BLaER1 treated with 17β-estradiol and CSF1 and Interleukin-3, amounts not matched to agents 10 nM and 100 nM (cell line): Measurements from ENCODE around the gene ALDH8A1.
"Not testable (repeated sequence)": the region's sequence is repeated elsewhere in the genome, so short reads cannot be mapped to it uniquely, and the experiment has no call there.

Experiments
- H3K27ac ChIP-seq, 11 experiments: shearing (Covaris generic); formaldehyde crosslinking; 2 replicates each; pipeline ENCODE4 v1.8.1; 2022
- H3K27me3 ChIP-seq, 11 experiments: shearing (Covaris generic); formaldehyde crosslinking; 2 replicates each; pipeline ENCODE4 v1.8.1; 2022
- H3K36me3 ChIP-seq, 11 experiments: shearing (Covaris generic); formaldehyde crosslinking; 2 replicates each; pipeline ENCODE4 v1.8.1; 2022
- H3K4me1 ChIP-seq, 10 experiments: shearing (Covaris generic); formaldehyde crosslinking; 2 replicates each; pipeline ENCODE4 v1.8.1; 2022
- H3K4me2 ChIP-seq, 11 experiments: shearing (Covaris generic); formaldehyde crosslinking; 2 replicates each; pipeline ENCODE4 v1.8.1; 2022
- H3K4me3 ChIP-seq, 10 experiments: shearing (Covaris generic); formaldehyde crosslinking; 2 replicates each; pipeline ENCODE4 v1.8.1; 2022
- H3K9ac ChIP-seq, 11 experiments: shearing (Covaris generic); formaldehyde crosslinking; 2 replicates each; pipeline ENCODE4 v1.8.1; 2022
- H3K9me3 ChIP-seq, 11 experiments: shearing (Covaris generic); formaldehyde crosslinking; replicated peaks in 1 of 11; 2 replicates each; pipeline ENCODE4 v1.8.1; 2022
- H4K20me1 ChIP-seq, 11 experiments: shearing (Covaris generic); formaldehyde crosslinking; 2 replicates each; pipeline ENCODE4 v1.8.1; 2022
- Cebpa-rat ChIP-seq, 11 experiments: shearing (Covaris generic); IDR thresholded peaks; 2 replicates each; pipeline ENCODE4 v1.8.1; 2022

Gene ALDH8A1

DNA sequence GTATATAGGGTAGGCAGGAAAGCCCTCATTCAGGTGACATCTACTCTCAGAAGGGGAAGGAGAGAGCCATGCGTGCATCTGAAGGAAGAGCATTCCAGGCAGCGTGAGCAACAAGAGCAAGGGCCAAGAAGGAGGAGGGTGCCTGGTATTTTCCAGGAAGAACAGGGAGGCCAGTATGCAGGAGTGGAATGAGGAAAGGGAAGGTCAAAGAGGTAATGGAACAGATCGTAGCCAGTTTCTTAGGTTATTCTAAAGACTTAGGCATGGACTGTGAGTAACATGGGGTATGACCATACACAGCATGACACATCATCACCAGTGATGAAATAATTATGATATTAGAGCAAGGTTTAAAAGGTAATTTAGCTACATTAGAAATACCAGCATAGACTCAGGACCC is 24.1 kb downstream of the ALDH8A1 start:
- Histone ChIP-seq H3K27ac (no peak overlapping the region), H3K4me2 (no peak overlapping the region), H3K9me3 (no peaks in the 10 kb centered on the region), H4K20me1 (no peaks in the 10 kb centered on the region), H3K9ac (no peak overlapping the region), H3K27me3 (no peaks in the 10 kb centered on the region), H3K36me3 (no peaks in the 10 kb centered on the region), H3K4me3 (no peak overlapping the region), H3K4me1 (no peaks in the 10 kb centered on the region)
- TF ChIP-seq Cebpa-rat (IDR thresholded peaks at IDR 0.05) = no peak

DNA sequence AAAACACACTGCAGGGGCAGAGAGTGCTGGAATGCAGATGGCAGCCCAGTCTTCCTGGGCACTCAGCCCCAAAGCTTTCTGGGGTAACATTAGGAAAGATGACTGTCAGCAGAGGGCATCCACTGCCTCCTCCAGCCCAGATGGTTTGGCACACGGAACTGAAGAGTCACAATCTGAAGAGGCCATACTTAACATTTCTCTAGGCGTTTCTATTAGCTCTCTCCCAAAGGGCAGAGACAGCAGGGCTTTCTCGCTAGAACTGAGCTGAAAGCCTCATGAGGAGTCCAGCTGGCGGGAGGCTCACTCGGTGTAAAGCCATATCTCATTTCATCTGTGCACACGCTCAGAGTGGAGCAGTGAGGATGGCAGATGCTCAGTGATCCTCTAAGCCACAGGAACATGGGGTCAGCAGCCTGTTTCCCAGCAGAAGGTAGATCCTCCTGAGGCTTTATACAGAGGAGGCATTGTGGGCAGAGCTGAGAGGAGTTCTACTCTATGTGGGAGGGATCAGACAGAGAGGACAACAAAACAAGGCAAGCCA is 28.1 kb downstream of the ALDH8A1 start:
- no peak overlapping the region for H3K4me2 ChIP-seq
- no peak overlapping the region for H3K9ac ChIP-seq
- TF ChIP-seq Cebpa-rat (IDR thresholded peaks at IDR 0.05) = no peak
- H3K9me3 ChIP-seq = no peaks in the 10 kb centered on the region
- H3K4me3 ChIP-seq = no peak overlapping the region
- H4K20me1 ChIP-seq = no peaks in the 10 kb centered on the region
- no peak overlapping the region for H3K27ac ChIP-seq
- H3K36me3 ChIP-seq = no peaks in the 10 kb centered on the region
- H3K4me1 ChIP-seq = no peaks in the 10 kb centered on the region
- no peaks in the 10 kb centered on the region for H3K27me3 ChIP-seq

GRCh38 chr6:134921276-134921675 is 28.6 kb downstream of the ALDH8A1 start:
- H3K4me1 ChIP-seq = no peaks in the 10 kb centered on the region
- no peak for TF ChIP-seq Cebpa-rat (IDR thresholded peaks at IDR 0.05)
- no peak overlapping the region for H3K4me3 ChIP-seq
- H3K4me2 ChIP-seq = no peak overlapping the region
- no peaks in the 10 kb centered on the region for H3K9me3 ChIP-seq
- no peak overlapping the region for H3K9ac ChIP-seq
- no peaks in the 10 kb centered on the region for H3K27me3 ChIP-seq
- H4K20me1 ChIP-seq = no peaks in the 10 kb centered on the region
- no peaks in the 10 kb centered on the region for H3K36me3 ChIP-seq
- no peak overlapping the region for H3K27ac ChIP-seq

DNA sequence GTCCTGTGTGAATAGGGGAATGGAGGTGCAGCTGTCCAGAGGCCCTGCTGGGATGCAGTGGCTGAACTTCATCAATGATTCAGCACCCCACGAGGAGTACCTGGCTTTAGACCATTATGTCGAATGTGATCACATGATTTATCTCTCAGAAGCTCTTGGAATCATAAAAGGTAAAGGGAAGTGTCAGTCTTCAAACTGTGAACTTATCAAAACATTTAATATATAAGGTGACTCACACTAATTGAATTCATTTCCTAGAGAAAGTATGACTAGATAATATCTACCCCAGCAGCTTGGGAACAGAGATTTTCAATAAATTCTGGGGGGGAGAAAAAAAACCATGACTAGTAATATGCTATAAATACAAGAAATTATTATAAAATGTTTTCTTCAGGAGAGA is 29.5 kb downstream of the ALDH8A1 start:
- Histone ChIP-seq H3K9me3 (no peaks in the 10 kb centered on the region), H3K4me2 (no peak overlapping the region), H3K27ac (no peak overlapping the region), H4K20me1 (no peaks in the 10 kb centered on the region), H3K4me1 (no peaks in the 10 kb centered on the region), H3K36me3 (no peaks in the 10 kb centered on the region), H3K27me3 (no peaks in the 10 kb centered on the region), H3K9ac (no peak overlapping the region), H3K4me3 (no peak overlapping the region)
- TF ChIP-seq Cebpa-rat (IDR thresholded peaks at IDR 0.05) = no peak

DNA sequence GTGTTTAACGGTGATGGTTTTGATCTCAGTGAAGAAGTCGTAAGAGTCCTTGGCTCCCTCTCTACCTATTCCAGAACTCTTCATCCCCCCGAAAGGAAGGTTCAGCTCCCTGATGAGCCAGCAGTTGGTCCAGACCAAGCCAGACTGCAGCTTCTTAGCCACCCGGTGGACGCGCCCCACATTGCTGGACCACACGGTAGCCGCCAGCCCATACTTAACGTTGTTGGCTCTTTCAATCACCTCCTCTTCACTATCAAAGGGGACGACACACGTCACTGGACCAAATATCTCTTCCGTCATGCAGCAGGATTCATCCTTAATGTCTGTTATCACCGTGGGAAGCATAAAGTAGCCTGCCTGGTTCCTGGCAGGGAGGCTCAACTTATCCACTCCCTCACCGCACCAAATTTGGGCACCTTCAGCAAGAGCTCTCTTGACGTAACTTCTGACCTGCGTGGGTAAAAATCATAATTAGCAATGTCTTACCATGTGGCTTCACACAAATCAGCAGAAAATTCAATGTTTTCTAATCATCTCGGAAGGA is 31.4 kb downstream of the ALDH8A1 start:
- H3K27me3 ChIP-seq = no peaks in the 10 kb centered on the region
- H3K4me1 ChIP-seq = no peaks in the 10 kb centered on the region
- H3K4me3 ChIP-seq = no peak overlapping the region
- no peak overlapping the region for H3K9ac ChIP-seq
- no peak overlapping the region for H3K4me2 ChIP-seq
- H3K36me3 ChIP-seq = no peaks in the 10 kb centered on the region
- no peak for TF ChIP-seq Cebpa-rat (IDR thresholded peaks at IDR 0.05)
- H3K9me3 ChIP-seq = no peaks in the 10 kb centered on the region
- no peak overlapping the region for H3K27ac ChIP-seq
- H4K20me1 ChIP-seq = no peaks in the 10 kb centered on the region

GRCh38 chr6:134911547-134911946 is 38.4 kb downstream of the ALDH8A1 start:
- Histone ChIP-seq H3K4me1 (no peaks in the 10 kb centered on the region), H3K4me3 (no peak overlapping the region), H3K9ac (no peak overlapping the region), H3K9me3 (peaks cover 0 to 3% (median 0%) of the 10 kb centered on the region in 11 experiments; a peak in 2 of 22 replicates), H3K36me3 (no peaks in the 10 kb centered on the region), H4K20me1 (no peaks in the 10 kb centered on the region), H3K27ac (no peak overlapping the region), H3K4me2 (no peak overlapping the region), H3K27me3 (no peaks in the 10 kb centered on the region)
- no peak for TF ChIP-seq Cebpa-rat (IDR thresholded peaks at IDR 0.05)

- Histone ChIP-seq H3K4me1 (no peaks in the 10 kb centered on the region), H3K36me3 (no peaks in the 10 kb centered on the region), H3K27ac (no peak overlapping the region), H4K20me1 (no peaks in the 10 kb centered on the region), H3K4me3 (no peak overlapping the region), H3K9ac (no peak overlapping the region), H3K27me3 (no peaks in the 10 kb centered on the region), H3K4me2 (no peak overlapping the region), H3K9me3 (peaks cover 0 to 12% (median 6%) of the 10 kb centered on the region in 11 experiments; a peak in 12 of 22 replicates)
- no peak for TF ChIP-seq Cebpa-rat (IDR thresholded peaks at IDR 0.05)
These were observed 39.3 kb downstream of the ALDH8A1 start for GRCh38 chr6:134910593-134910935.

- Histone ChIP-seq H3K36me3 (no peaks in the 10 kb centered on the region), H3K27ac (no peak overlapping the region), H3K27me3 (no peaks in the 10 kb centered on the region), H4K20me1 (no peaks in the 10 kb centered on the region), H3K4me3 (no peak overlapping the region), H3K9ac (no peak overlapping the region), H3K9me3 (peaks cover 0 to 16% (median 9%) of the 10 kb centered on the region in 11 experiments; a peak in 12 of 22 replicates), H3K4me2 (no peak overlapping the region), H3K4me1 (no peaks in the 10 kb centered on the region)
- TF ChIP-seq Cebpa-rat (IDR thresholded peaks at IDR 0.05) = no peak
These were observed 40.0 kb downstream of the ALDH8A1 start for GRCh38 chr6:134909701-134910592.

- H3K27me3 ChIP-seq = no peaks in the 10 kb centered on the region
- no peak for TF ChIP-seq Cebpa-rat (IDR thresholded peaks at IDR 0.05)
- H3K9ac ChIP-seq = no peak overlapping the region
- no peaks in the 10 kb centered on the region for H4K20me1 ChIP-seq
- H3K4me2 ChIP-seq = no peak overlapping the region
- no peak overlapping the region for H3K4me3 ChIP-seq
- H3K36me3 ChIP-seq = no peaks in the 10 kb centered on the region
- H3K4me1 ChIP-seq = no peaks in the 10 kb centered on the region
- H3K27ac ChIP-seq = no peak overlapping the region
- peaks cover 5 to 26% (median 17%) of the 10 kb centered on the region in 11 experiments; a peak in 14 of 22 replicates for H3K9me3 ChIP-seq
These were observed 40.9 kb downstream of the ALDH8A1 start for GRCh38 chr6:134908906-134909516.

GRCh38 chr6:134904731-134905130 is 45.2 kb downstream of the ALDH8A1 start:
- peaks cover 8 to 28% (median 18%) of the 10 kb centered on the region in 11 experiments; a peak in 15 of 22 replicates for H3K9me3 ChIP-seq
- H4K20me1 ChIP-seq, H3K4me1 ChIP-seq, H3K9ac ChIP-seq, H3K36me3 ChIP-seq, H3K27me3 ChIP-seq, H3K27ac ChIP-seq, H3K4me2 ChIP-seq, H3K4me3 ChIP-seq: not testable (repeated sequence)
